Measurements from ENCODE around the gene PWWP2B.
"Not testable (repeated sequence)": the region's sequence is repeated elsewhere in the genome, so short reads cannot be mapped to it uniquely, and the experiment has no call there.

The PWWP2B gene

DNA sequence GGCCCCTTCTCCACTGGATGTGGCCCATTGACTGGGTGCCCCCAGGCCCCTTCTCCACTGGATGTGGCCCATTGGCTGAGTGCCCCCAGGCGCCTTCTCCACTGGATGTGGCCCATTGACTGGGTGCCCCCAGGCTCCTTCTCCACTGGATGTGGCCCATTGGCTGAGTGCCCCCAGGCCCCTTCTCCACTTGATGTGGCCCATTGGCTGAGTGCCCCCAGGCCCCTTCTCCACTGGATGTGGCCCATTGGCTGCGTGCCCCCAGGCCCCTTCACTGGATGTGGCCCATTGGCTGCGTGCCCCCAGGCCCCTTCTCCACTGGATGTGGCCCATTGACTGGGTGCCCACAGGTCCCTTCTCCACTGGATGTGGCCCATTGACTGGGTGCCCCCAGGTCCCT is 39.1 kb downstream of the PWWP2B start:
- not testable (repeated sequence) for DNase-seq

DNA sequence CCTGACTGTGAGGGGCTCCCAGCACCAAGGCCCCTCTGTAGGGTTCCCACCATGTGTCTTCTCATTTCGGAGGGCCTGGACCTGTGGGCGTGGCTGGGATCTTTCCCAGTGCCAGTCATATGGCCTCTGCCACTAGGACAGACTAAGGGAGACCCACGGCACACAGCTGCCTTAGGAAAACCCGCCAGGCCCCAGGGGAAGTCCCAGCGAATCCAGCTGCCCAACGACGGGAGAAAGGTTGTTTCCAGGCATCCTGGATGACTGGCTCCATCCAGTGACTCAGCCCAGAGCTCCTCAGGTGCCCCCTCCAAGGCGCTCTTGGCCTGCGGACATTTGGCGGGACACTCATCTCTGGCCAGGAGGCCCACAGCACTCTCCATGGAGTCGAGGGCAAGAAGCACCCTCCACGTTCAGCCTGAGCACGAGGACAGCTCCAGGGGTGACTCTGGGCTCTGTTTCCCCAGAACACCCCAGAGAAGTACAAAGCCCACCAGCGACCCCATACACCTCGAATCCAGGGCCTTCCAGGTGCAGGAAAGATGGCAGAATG is 39.9 kb downstream of the PWWP2B start:
- no peak for DNase-seq

DNA sequence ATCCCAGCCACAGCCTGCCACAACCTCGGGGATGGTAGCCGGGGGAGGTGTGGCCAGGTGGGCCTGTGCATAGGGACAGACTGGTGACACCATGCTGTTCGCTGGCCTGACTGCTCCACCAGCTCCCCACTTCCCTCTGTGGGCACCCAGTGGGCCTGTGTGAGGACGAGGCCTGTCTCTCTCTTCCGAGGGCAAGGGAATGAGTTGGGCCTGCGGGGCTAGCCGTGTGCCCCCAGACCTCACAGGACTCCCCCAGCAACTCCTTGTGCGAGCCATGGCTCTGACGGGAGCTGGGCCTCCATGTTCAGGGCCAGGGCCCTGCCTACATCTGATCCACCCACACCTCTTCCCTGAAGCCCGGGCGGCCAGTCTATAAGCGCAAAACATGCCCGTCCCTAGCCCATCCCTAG is 40.5 kb downstream of the PWWP2B start:
- DNase-seq, result no peak

DNA sequence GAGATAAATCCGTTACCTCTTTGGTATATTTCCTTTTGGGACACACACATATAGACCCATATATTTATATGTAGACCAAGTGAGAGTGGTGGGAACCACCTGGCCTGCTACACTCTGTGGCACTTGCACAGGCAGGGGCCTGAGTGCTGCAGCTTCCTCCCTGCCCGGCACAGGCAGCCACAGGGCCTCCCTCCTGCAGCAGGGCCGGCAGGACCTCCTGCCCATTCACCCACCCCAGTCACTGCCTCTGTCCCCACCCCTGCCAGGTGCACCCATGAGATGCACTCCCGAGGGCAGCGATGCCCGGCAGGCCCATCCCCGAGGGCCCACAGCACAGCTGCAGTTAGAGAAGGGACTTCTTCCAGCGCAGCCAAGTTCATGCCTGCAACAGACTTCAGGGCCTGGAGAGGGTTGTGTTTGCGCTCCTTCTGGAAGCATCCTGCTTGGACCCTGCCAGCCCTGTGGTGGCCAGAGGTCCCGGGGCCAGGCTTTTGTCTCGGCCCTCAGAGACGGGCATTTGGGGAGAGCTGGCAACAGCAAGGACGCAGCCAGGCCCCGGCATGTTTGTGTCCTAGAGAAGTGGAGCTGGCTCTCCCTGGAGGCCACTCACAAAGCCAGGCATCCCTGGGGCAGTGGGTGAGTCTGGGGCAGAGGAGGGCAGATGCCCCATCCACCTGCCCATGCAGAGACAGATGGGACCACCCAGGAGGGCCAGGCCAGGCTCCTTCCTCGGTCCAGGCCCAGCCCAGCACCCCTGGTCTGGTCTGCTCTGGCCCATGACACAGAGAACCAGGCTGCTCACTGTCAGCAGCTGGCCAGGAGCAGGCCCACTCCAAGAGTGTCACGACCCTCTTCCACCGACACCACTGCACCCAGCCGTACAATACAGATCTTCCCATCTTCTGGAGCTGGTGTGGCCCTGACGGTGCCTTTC is 41.4 kb downstream of the PWWP2B start:
- DNase-seq, result no peak

DNA sequence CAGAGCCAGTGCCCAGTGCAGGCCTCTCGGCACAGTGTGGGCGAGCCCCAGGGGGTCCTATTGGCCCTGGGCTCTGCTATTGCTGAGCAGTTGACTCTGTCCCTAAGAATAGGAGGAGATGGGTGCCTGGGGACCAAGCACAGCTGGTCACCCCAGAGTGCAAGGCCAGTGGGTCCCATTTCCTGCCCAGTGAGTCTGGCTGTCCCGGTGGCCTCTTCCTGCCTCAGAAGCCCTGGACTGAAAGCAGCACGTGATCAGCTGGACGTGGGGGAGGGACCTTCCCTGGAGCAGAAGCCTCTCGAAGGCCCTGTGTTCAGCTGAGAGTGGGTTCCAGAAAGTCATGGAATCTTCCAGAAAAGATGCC is 42.0 kb downstream of the PWWP2B start:
- no peak for DNase-seq

DNA sequence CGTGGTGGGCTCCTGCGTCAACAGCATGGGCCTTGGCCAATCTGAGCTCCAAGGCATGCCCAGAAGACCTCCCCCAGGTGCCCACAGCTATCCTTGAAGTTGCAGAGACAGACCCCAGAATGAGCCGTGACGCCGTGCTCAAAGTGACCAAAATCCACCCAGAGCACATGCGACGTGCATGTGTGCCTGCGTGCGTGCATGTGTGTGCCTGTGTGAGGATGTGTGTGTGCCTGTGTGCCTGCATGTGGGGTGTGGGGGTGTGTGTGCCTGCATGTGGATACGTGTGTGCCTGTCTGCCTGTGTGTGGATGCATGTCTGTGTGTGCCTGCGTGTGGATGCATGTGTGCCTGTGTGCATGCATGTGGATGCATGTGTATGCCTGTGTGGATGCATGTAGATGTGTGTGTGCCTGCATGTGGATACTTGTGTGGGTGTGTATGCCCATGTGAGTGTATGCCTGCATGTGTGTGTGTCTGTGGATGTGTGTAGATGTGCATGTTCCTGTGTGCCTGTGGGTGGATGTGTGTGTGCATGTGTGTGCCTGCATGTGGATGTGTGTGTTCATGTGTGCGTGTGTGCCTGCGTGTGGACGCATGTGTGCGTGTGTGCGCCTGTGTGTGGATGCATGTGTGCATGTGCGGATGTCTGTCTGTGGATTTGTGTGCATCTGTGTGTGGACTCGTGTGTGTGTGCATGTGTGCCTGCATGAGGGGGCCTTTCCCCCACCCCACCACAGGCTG is 42.6 kb downstream of the PWWP2B start:
- no peak for DNase-seq

DNA sequence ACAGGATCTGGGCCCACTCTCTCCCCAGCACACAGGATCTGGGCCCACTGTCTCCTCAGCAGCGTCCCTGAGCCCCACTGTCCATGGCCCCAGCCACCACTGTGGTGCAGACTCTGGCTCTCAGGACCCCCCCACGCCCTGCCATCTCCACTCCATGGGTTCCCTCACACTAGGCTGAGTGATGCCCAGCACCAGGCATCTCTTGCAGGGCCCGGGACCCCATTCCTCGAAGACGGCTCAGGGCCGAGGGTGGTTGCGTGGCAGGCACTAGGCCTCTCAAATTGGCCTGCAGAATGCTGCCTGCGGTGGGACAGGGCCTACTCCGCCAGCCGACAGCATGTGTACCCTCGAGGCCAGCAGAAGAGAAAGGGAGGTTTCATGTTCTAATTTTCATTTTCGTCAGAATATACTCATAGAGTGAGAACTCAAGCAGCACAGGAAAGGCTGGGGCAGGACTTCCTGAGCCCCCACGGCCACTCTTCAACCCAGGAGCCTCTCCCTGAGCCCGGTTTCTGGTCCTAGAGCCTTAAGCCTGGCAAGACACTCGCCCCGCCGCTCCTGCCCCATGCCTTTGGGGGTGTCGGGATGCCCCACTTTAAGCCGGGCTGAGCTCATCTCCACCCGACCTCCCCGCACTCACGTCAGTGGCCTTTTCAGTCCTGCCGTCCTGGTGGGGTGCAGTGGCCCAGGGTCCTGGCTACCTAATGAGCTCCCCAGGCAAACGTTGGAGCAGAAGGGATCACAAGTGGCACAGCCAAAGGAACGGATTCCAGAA is 44.0 kb downstream of the PWWP2B start:
- DNase-seq, result no peak

DNA sequence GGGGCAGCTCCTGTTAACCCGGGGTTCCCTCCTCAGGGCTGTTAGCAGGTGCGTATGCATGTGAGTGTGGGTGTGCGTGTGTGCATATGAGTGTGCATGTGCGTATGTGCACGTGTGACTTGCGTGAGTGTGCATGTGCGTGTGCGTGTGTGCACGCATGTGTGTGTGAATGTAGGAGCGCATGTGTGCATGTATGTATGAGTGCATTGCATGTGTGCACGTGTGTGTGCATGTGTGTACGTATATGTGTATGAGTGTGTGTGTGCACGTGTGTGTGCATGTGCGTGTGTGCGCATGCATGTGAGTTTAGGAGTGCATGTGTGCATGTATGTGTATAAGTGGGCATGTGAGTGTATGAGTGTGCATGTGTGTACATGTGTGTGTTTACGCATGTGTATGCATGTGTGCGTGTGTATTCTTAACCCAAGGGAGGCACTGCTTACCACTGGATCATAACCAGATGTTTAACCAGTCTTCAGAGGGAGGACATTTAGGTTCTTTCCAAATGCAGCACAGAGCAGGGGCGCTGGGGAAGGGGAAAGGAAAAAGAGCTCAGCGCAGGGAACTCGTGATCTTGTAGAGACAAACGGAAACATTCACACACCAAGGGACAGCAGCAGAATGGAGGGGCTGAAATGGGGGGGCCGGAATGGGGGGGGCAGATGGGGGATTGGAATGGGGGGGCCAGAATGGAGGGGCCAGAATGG is 45.0 kb downstream of the PWWP2B start:
- no peak for DNase-seq

DNA sequence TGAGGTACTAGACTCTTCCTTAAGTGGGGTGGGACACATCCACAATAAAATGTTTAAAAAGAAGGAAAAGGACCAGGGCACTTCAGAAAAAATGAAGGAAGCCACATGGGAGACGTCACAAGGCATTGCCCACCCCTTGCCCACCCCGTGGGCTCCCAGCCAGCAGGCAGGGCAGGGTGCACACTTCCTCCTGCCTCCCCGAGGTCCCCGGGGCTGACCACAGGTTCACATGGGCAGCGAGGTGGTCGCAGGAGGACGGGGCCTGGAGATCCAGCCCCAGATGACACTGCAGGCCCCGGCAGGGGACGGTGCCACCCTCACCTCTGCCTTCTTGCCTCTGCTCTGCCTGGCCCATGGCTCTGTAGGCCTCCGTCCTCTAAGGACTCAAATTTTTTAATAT is 45.6 kb downstream of the PWWP2B start:
- DNase-seq, result no peak

DNA sequence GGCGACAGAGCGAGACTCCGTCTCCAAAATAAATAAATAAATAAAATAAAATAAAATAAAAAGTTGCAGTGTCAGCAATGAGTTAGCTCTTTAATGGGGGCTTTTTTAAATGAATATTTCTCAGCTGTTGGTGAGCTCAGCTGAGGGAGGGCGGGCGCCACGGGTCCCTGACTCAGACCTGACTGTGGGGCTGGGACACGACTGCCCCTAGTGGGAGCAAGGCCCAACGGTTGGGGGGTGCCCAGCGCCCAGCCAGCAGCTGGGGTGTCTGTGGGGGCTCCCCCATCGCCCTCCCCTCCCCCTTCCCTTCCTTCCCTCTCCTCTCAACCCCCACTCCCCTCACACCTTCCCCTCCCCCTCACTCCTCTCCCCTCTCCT is 46.6 kb downstream of the PWWP2B start:
- DNase-seq, result no peak

DNA sequence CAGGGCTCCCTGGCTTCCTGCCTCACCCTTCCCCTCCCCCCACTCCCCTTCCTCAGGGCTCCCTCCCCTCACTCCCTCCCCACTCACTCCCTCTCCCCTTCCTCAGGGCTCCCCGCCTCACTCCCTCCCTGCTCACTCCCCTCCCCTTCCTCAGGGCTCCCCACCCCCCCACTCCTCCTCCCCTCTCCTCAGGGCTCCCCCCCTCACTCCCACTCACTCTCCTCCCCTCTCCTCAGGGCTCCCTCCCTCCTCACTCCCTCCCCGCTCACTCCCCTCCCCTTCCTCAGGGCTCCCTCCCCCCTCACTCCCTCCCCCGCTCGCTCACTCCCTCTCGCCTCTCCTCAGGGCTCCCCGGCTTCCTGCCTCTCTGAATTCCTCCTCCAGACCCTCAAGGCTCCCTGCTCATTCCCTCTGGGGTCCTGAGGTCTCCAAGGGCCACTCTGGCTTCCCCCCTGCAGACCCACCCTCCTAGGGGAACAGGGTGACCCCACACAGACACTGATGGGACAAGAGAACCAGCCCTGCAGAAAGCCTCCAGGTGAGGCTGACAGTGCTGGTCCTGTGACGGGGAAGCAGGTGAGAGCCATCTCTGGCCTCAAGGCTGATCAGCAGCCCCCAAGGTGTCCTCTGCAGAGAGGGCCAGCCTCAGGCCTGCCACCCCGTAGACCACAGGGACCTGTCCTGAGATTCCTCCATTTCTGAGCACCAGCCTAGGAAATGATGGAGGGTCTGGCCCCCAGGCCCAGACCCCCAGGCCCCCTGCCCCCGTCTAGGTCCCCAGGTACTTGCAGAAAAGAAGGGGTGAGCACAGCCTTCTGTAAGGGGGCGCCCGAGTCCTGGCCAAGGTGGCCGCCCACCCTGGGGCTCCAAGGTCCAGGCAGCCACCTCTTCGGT is 47.2 kb downstream of the PWWP2B start:
- DNase-seq, result no peak

DNA sequence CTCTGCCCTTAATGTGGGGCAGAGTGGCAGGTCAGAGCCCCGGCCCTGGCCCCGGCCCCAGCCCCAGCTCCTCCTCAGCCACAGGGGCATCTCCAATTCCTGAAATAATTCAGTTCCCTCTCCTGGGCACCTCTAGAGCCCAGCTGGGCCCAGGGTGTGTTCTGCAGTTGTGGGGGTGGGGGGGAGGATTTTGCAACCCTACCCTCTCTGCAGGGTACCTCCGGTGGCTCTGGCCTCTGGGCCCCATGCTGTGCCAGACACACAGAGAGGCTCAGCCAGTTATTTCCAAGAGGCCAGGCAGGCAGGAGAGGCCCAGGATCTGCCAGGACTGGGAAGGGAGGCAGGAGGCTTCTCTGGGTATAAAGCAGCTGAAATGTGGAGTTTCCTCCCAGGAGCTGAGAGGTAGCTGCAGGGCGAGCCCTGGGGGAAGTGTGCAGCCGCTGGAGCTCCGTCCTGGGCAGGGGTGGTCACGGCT is 47.9 kb downstream of the PWWP2B start:
- DNase-seq, result no peak

DNA sequence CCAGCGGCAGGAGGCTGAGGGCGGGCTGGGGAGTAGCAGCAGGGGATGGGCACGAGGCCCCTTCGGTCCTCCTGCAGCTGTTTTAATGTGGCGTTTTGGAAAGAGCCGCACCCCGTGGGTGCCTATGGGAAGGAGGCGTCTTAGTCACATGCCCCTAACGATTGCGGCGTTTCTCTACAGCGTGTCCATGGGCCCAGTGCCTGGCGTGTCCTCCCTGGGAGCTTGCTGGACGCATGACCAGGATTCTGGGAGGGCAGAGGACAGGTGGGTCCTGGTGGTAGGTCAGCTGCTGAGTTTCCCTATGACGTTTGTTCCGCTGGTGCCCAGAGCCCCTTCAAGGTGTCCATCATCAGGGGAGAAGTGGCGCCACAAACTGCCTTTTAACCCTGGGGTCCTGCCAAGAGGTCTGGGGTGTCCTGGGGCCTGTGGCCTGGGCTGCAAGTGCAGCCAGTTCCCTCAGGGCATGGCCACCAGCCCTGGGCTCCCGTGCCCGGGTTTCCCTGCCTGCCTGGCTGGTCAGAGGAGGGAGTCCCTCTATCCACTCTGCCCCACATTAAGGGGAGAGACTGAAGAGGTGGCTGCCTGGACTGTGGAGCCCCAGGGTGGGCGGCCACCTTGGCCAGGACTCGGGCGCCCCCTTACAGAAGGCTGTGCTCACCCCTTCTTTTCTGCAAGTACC is 48.7 kb downstream of the PWWP2B start:
- no peak for DNase-seq

DNA sequence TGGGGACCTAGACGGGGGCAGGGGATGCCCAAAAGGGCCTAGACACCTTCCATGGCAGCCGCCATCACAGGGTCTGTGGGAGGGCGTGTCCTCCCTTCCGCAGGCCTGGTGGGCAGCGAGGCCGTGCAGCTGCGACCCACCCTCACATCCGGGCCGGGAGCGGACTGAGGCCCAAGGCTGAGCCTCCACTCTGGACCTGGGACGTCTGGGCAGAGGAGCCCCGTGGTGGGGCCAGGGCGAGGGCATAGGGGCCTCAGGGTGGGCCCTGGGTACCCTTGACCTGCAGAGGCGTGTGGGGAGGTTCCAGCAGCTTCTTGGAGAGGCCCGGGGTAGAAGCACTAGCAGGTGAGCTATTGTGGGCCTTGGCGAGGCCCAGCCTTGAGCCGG is 49.2 kb downstream of the PWWP2B start:
- DNase-seq, result no peak

DNA sequence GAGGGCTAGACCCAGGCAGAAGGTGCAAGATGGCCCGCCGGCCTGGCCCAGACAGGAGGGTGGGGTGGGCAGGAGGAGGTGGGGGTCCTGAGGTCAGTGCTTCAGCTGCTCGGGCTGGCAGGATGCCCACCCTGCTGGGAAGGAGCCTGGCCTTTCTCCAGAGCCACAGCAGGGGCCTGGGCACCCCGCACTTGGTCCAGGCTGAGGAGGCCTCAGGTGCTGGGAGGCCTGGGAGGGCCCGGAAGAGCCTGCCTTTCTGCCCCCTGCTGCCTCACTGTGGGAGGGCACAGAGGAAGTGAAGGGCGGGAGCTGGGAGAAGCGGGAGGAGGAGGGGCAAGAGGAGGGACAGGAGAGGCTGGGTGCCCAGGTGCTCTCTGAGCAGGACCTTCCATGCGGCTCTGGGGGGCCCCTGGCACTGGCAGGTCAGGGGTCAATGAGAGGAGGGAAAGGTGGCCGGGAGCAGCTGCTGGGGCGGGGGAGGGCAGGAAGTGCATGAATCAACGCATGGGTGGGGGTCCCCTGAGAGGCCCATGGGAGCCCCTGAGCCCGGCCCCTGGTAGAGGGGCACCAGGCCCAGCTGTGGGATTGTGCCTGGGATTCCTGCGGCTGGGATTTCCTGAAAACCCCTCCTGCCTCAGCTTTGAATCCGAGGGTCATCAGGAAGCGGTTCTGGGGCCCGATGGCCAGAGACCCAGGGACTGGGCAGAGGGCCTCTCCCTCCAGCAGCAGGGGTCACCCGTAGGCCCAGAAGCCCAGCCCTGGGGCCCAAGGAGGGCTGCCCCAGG is 49.9 kb downstream of the PWWP2B start:
- DNase-seq, result no peak

DNA sequence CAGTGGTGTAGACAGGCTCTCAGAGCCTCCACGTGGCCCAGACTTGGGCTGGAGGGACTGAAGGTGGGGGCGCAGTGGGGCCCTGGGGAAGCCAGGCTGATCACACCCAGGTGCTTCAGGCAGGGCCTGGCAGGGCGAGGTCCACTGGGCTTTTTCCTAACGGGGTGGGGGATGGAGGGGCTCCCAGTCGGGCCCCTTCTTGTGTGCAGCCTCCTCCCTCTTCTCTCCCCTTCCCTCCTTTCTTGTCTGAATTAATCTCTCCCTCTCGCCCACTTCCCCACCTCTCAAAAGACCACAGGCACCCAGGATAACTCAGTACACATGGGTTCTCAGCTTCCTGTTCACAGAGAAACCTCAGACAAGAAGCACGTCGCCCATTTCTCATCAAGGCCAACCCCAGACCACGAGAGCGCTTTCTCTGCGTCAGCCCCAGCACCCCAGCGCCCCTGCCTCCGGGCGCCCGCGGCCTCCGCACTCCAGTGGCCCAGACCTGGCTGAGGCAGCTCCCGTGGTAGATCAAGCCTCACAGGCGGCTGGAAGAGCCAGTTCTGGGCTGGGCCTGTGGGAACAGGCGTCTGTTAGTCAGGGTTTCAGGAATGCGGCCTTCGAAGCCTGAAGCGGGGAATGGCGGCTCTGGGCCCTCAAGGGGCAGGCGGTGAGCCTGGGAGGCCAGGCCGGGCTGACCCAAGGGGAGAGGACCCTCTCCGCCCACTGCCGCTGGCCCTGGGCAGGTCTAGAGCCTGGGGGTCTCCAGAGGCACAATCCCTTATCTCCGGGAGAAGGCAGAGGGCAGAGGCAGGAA is 50.6 kb downstream of the PWWP2B start:
- DNase-seq, result no peak

DNA sequence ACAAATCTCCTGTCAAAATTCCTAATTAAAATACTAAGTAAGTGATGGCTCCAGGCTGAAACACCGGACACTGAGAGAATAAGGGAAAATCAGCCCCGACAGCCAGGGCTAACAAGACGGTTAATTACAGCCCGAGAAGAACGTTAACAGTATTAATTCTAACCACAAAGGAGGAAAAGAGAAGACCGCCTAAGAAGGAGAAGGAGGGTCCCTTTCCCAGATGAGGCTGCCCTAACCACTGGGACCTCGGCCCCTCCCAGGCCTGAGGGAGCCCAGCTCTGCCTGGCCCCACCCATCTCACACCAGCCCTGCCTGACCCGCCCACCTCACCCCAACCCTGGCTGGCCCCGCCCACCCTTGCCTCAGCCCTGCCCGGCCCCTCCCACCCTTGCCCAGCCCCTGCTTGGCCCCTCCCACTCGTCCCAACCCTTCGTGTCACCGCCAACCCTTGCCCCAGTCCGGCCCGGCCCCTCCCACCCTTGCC is 51.3 kb downstream of the PWWP2B start:
- no peak for DNase-seq

DNA sequence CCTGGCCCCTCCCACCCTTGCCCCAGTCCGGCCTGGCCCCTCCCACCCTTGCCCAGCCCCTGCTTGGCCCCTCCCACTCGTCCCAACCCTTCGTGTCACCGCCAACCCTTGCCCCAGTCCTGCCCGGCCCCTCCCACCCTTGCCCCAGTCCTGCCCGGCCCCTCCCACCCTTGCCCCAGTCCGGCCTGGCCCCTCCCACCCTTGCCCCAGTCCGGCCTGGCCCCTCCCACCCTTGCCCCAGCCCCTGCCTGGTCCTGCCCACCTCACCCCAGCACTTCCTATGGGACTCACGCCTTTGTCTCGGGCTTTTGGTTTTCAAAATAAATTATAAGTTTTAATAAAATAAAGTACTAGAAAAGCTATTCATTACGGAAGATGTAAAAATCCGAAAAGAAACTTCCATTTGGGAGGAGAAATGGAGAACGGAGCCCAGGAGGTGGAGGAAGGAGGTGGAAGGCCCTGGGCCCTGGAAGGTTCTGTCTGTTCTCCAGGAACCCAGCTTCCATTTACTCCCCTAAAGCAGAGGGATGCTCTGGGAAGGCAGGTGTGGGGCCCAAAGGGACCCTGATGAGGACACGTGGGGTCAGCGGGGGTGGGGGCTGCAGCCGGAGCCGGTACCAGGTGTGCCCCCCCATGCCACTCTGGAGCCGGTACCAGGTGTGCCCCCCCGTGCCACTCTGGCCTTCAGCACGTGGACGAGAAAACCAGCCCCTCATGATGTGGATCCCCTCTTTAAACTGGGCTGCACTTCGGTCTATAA is 52.2 kb downstream of the PWWP2B start:
- no peak for DNase-seq
